Activated naive CD4-positive, alpha-beta T cell treated with Interleukin-2 at 50 U/mL for 16 hours (primary cell): ENCODE results near the gene AP1G1.
"Not testable (repeated sequence)": the region's sequence is repeated elsewhere in the genome, so short reads cannot be mapped to it uniquely, and the experiment has no call there.

Experiments
- DNase-seq: peaks from one replicate; pipeline ENCODE4 v3.0.0-alpha.2; 2020

AP1G1 gene

GRCh38 chr16:71693164-71693563 lies 115.5 kb downstream of the AP1G1 start:
- no peak for DNase-seq

GRCh38 chr16:71689901-71690300 lies 118.7 kb downstream of the AP1G1 start:
- no peak for DNase-seq

- DNase-seq, result no peak
Measured at GRCh38 chr16:71687861-71688260, 120.8 kb downstream of the AP1G1 start.

GRCh38 chr16:71684280-71684679 lies 124.4 kb downstream of the AP1G1 start:
- not testable (repeated sequence) for DNase-seq

GRCh38 chr16:71681360-71681759 lies 127.3 kb downstream of the AP1G1 start:
- DNase-seq, result no peak
